Measurements from ENCODE around the gene OSBPL2. TPM values are rescaled to one million over a fixed set of nuclear protein-coding genes. Genes with fewer than 3 reads are reported as not detected.
A peak's percentile ranks its signal among the peaks of the same experiment; 100 is the strongest.

The OSBPL2 gene
- total and polyA plus RNA-seq, 4 experiments from 2014 or later, result 14.8 to 84.4 (median 49.1) TPM

- ChIA-PET POLR2A (ENCODE audit: partially characterized antibody) (no interaction called here), CTCF (ENCODE audit: partially characterized antibody) (no interaction called here)
- H3K4me1 ChIP-seq (ENCODE audit: insufficient read depth, low read length), result no peaks in the 10 kb centered on the region
- peaks cover 9 to 11% of the 10 kb centered on the region in 2 donors for H3K27me3 Mint-ChIP-seq
- no peaks in the 10 kb centered on the region for H3K9me3 ChIP-seq (ENCODE audit: control insufficient read depth in 1 of 2, low read length in 2 of 2)
- no peak overlapping the region for H3K4me3 Mint-ChIP-seq
- no peak overlapping the region for H3K27ac Mint-ChIP-seq
- no peaks in the 10 kb centered on the region for H3K27me3 ChIP-seq (ENCODE audit: insufficient read depth, low read length)
- no peak overlapping the region for H3K4me3 ChIP-seq (ENCODE audit: low read length in 2 of 2)
- intact Hi-C loops (cut with micrococcal nuclease), result no loop called here
- peak in 1 of 5 donors; percentile 5 for DNase-seq
- no peaks in the 10 kb centered on the region for H3K36me3 Mint-ChIP-seq
- no peaks in the 10 kb centered on the region for H3K36me3 ChIP-seq (ENCODE audit: insufficient read depth, low read length)
- H3K9me3 Mint-ChIP-seq, result no peaks in the 10 kb centered on the region
- peaks cover 0 to 5% (median 0%) of the 10 kb centered on the region in 4 donors for H3K4me1 Mint-ChIP-seq
- H3K27ac ChIP-seq (ENCODE audit: low read depth, low read length), result no peak overlapping the region
These were observed 99.4 kb downstream of the OSBPL2 start for GRCh38 chr20:62337558-62338293.

- Histone ChIP-seq H3K4me3 (ENCODE audit: low read length in 2 of 2) (no peak overlapping the region), H3K4me1 (ENCODE audit: insufficient read depth, low read length) (no peaks in the 10 kb centered on the region), H3K9me3 (ENCODE audit: control insufficient read depth in 1 of 2, low read length in 2 of 2) (no peaks in the 10 kb centered on the region), H3K36me3 (ENCODE audit: insufficient read depth, low read length) (no peaks in the 10 kb centered on the region), H3K27ac (ENCODE audit: low read depth, low read length) (no peak overlapping the region), H3K27me3 (ENCODE audit: insufficient read depth, low read length) (no peaks in the 10 kb centered on the region)
- Mint-ChIP-seq H3K27ac (no peak overlapping the region), H3K27me3 (peaks cover 9 to 11% of the 10 kb centered on the region in 2 donors), H3K4me1 (peaks cover 0 to 5% (median 0%) of the 10 kb centered on the region in 4 donors), H3K4me3 (no peak overlapping the region), H3K36me3 (no peaks in the 10 kb centered on the region), H3K9me3 (no peaks in the 10 kb centered on the region)
- intact Hi-C loops (cut with micrococcal nuclease), result no loop called here
- POLR2A ChIA-PET (ENCODE audit: partially characterized antibody), result no interaction called here
- DNase-seq, result peak in 1 of 5 donors; percentile 30
- CTCF ChIA-PET (ENCODE audit: partially characterized antibody), result no interaction called here
These were observed 99.9 kb downstream of the OSBPL2 start for GRCh38 chr20:62338294-62338620.

- no peaks in the 10 kb centered on the region for H3K4me1 ChIP-seq (ENCODE audit: insufficient read depth, low read length)
- H3K36me3 Mint-ChIP-seq, result no peaks in the 10 kb centered on the region
These were observed 101.3 kb downstream of the OSBPL2 start for GRCh38 chr20:62339647-62340062.

GRCh38 chr20:62342910-62343309 is 104.6 kb downstream of the OSBPL2 start:
- H3K4me1 ChIP-seq (ENCODE audit: insufficient read depth, low read length), result no peaks in the 10 kb centered on the region
- no peak for DNase-seq
- H3K9me3 Mint-ChIP-seq, result peaks cover 0 to 1% (median 0%) of the 10 kb centered on the region in 8 donors
- H3K27me3 ChIP-seq (ENCODE audit: insufficient read depth, low read length), result no peaks in the 10 kb centered on the region
- H3K9me3 ChIP-seq (ENCODE audit: control insufficient read depth in 1 of 2, low read length in 2 of 2), result no peaks in the 10 kb centered on the region
- no peak overlapping the region for H3K27ac ChIP-seq (ENCODE audit: low read depth, low read length)
- intact Hi-C loops (cut with micrococcal nuclease), result no loop called here
- ChIA-PET POLR2A (ENCODE audit: partially characterized antibody) (no interaction called here), CTCF (ENCODE audit: partially characterized antibody) (no interaction called here)
- no peaks in the 10 kb centered on the region for H3K36me3 Mint-ChIP-seq
- peaks cover 0 to 1% (median 0%) of the 10 kb centered on the region in 4 donors for H3K4me1 Mint-ChIP-seq
- peaks cover 7 to 8% of the 10 kb centered on the region in 2 donors for H3K27me3 Mint-ChIP-seq
- no peak overlapping the region for H3K4me3 Mint-ChIP-seq
- H3K27ac Mint-ChIP-seq, result no peak overlapping the region
- no peaks in the 10 kb centered on the region for H3K36me3 ChIP-seq (ENCODE audit: insufficient read depth, low read length)
- H3K4me3 ChIP-seq (ENCODE audit: low read length in 2 of 2), result no peak overlapping the region

More at GRCh38 chr20:62339647-62340062, 101.3 kb downstream of the OSBPL2 start:
- Mint-ChIP-seq H3K4me3 (no peak overlapping the region), H3K27me3 (peaks cover 9 to 11% of the 10 kb centered on the region in 2 donors), H3K9me3 (no peaks in the 10 kb centered on the region), H3K4me1 (peaks cover 0 to 5% (median 0%) of the 10 kb centered on the region in 4 donors), H3K27ac (no peak overlapping the region)
- no peak overlapping the region for H3K4me3 ChIP-seq (ENCODE audit: low read length in 2 of 2)
- ChIA-PET CTCF (ENCODE audit: partially characterized antibody) (no interaction called here), POLR2A (ENCODE audit: partially characterized antibody) (no interaction called here)
- H3K27me3 ChIP-seq (ENCODE audit: insufficient read depth, low read length), result no peaks in the 10 kb centered on the region
- no peak overlapping the region for H3K27ac ChIP-seq (ENCODE audit: low read depth, low read length)
- H3K9me3 ChIP-seq (ENCODE audit: control insufficient read depth in 1 of 2, low read length in 2 of 2), result no peaks in the 10 kb centered on the region
- DNase-seq, result peak in 1 of 5 donors; percentile 4
- intact Hi-C loops (cut with micrococcal nuclease), result no loop called here
- H3K36me3 ChIP-seq (ENCODE audit: insufficient read depth, low read length), result no peaks in the 10 kb centered on the region

GRCh38 chr20:62344092-62344491 is 105.8 kb downstream of the OSBPL2 start:
- CTCF ChIA-PET (ENCODE audit: partially characterized antibody), result no interaction called here

GRCh38 chr20:62344782-62345181 is 106.5 kb downstream of the OSBPL2 start:
- no peaks in the 10 kb centered on the region for H3K9me3 ChIP-seq (ENCODE audit: control insufficient read depth in 1 of 2, low read length in 2 of 2)
- no peaks in the 10 kb centered on the region for H3K27me3 ChIP-seq (ENCODE audit: insufficient read depth, low read length)
- H3K27ac Mint-ChIP-seq, result no peak overlapping the region
- H3K9me3 Mint-ChIP-seq, result peaks cover 0 to 10% (median 6%) of the 10 kb centered on the region in 8 donors
- peaks cover 0 to 3% (median 1%) of the 10 kb centered on the region in 4 donors for H3K4me1 Mint-ChIP-seq
- H3K36me3 Mint-ChIP-seq, result no peaks in the 10 kb centered on the region
- no peak overlapping the region for H3K4me3 ChIP-seq (ENCODE audit: low read length in 2 of 2)
- H3K27ac ChIP-seq (ENCODE audit: low read depth, low read length), result no peak overlapping the region
- H3K4me1 ChIP-seq (ENCODE audit: insufficient read depth, low read length), result no peaks in the 10 kb centered on the region
- peaks cover 3 to 4% of the 10 kb centered on the region in 2 donors for H3K27me3 Mint-ChIP-seq
- ChIA-PET CTCF (ENCODE audit: partially characterized antibody) (no interaction called here), POLR2A (ENCODE audit: partially characterized antibody) (no interaction called here)
- intact Hi-C loops (cut with micrococcal nuclease), result no loop called here
- no peak for DNase-seq
- no peak overlapping the region for H3K4me3 Mint-ChIP-seq
- H3K36me3 ChIP-seq (ENCODE audit: insufficient read depth, low read length), result no peaks in the 10 kb centered on the region

More at GRCh38 chr20:62344092-62344491, 105.8 kb downstream of the OSBPL2 start:
- POLR2A ChIA-PET (ENCODE audit: partially characterized antibody), result no interaction called here
- Histone ChIP-seq H3K9me3 (ENCODE audit: control insufficient read depth in 1 of 2, low read length in 2 of 2) (no peaks in the 10 kb centered on the region), H3K36me3 (ENCODE audit: insufficient read depth, low read length) (no peaks in the 10 kb centered on the region), H3K27ac (ENCODE audit: low read depth, low read length) (no peak overlapping the region), H3K27me3 (ENCODE audit: insufficient read depth, low read length) (no peaks in the 10 kb centered on the region), H3K4me3 (ENCODE audit: low read length in 2 of 2) (no peak overlapping the region), H3K4me1 (ENCODE audit: insufficient read depth, low read length) (no peaks in the 10 kb centered on the region)
- H3K27ac Mint-ChIP-seq, result no peak overlapping the region
- no peak overlapping the region for H3K4me3 Mint-ChIP-seq
- no peak for DNase-seq
- intact Hi-C loops (cut with micrococcal nuclease), result no loop called here
- peaks cover 0 to 2% (median under 1%) of the 10 kb centered on the region in 4 donors for H3K4me1 Mint-ChIP-seq
- peaks cover 0 to 10% (median 6%) of the 10 kb centered on the region in 8 donors for H3K9me3 Mint-ChIP-seq
- peaks cover 7 to 8% of the 10 kb centered on the region in 2 donors for H3K27me3 Mint-ChIP-seq
- H3K36me3 Mint-ChIP-seq, result no peaks in the 10 kb centered on the region

Data from CD4-positive, alpha-beta memory T cell (primary cell).